GM12878 (cell line): ENCODE measurements around the gene CNPY1.

ENCODE experiments used
- CHD4 ChIP-seq: fragments of 200-600 bp; sonication (generic); IDR thresholded peaks from 2 replicates; pipeline ENCODE4 v1.6.1; 2016; ENCODE audit warnings: mild to moderate bottlenecking
- ETV6 ChIP-seq, 2 experiments: fragments of 450-650 bp in 1 of 2; IDR thresholded peaks in 1 of 2; conservative IDR thresholded peaks in 1 of 2; 2 replicates each; pipeline ENCODE4 v1.6.1; 2014; ENCODE audit warnings: antibody characterized with exemption in 1 of 2, borderline replicate concordance in 1 of 2, low read depth in 1 of 2, mild to moderate bottlenecking in 1 of 2, moderate library complexity in 1 of 2
- IKZF2 ChIP-seq, 2 experiments: fragments of 450-650 bp; IDR thresholded peaks; 2 replicates each; pipeline ENCODE4 v1.6.1; 2017; ENCODE audit warnings: mild to moderate bottlenecking in 2 of 2, moderate library complexity in 2 of 2
- ZNF274 ChIP-seq: IDR thresholded peaks from one replicate; pipeline ENCODE4 v1.8.0; 2011; ENCODE audit not compliant: insufficient read length, insufficient read depth
- TF ChIP-seq, protein P1 (sequence below): IDR thresholded peaks from 2 replicates; pipeline ENCODE4 v1.6.1; 2011; ENCODE audit warnings: mild to moderate bottlenecking, low read depth, low read length, moderate library complexity; ENCODE audit not compliant: insufficient replicate concordance

DNA sequence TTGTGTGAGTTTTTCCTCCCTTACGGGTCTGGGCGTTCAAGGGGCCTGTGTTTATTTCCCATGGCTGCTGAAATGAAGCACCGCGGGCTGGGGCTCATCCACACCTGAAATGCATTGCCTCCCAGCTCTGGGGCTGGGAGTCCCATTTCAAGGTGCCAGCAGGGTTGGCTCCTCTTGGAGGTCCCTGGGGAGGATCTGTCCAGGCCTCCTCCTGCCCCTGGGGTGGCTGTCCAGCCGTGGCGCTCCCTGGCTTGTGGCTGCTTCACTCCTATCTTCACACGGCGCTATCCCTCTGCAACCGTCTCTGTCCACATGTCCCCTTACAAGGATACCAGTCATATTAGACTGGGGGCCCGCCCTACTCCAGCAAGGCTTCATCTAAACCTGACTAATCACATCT lies 41.1 kb upstream of the CNPY1 start:
- TF ChIP-seq ZNF274 (no peak), CHD4 (no peak), IKZF2 (IDR thresholded peaks at IDR 0.05) (no peak), ETV6 (conservative IDR thresholded peaks at IDR 0.05 in 1 of 2, IDR thresholded peaks at IDR 0.05 in 1 of 2; ENCODE audit: borderline replicate concordance in 1 of 2, low read depth in 1 of 2) (no peak)
- TF ChIP-seq, protein P1, sequence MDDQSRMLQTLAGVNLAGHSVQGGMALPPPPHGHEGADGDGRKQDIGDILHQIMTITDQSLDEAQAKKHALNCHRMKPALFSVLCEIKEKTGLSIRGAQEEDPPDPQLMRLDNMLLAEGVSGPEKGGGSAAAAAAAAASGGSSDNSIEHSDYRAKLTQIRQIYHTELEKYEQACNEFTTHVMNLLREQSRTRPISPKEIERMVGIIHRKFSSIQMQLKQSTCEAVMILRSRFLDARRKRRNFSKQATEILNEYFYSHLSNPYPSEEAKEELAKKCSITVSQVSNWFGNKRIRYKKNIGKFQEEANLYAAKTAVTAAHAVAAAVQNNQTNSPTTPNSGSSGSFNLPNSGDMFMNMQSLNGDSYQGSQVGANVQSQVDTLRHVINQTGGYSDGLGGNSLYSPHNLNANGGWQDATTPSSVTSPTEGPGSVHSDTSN = no peak
